ENCODE data around the gene PSTPIP2.
"Not testable (repeated sequence)": the region's sequence is repeated elsewhere in the genome, so short reads cannot be mapped to it uniquely, and the experiment has no call there.

Gene PSTPIP2, protein sequence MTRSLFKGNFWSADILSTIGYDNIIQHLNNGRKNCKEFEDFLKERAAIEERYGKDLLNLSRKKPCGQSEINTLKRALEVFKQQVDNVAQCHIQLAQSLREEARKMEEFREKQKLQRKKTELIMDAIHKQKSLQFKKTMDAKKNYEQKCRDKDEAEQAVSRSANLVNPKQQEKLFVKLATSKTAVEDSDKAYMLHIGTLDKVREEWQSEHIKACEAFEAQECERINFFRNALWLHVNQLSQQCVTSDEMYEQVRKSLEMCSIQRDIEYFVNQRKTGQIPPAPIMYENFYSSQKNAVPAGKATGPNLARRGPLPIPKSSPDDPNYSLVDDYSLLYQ

DNA sequence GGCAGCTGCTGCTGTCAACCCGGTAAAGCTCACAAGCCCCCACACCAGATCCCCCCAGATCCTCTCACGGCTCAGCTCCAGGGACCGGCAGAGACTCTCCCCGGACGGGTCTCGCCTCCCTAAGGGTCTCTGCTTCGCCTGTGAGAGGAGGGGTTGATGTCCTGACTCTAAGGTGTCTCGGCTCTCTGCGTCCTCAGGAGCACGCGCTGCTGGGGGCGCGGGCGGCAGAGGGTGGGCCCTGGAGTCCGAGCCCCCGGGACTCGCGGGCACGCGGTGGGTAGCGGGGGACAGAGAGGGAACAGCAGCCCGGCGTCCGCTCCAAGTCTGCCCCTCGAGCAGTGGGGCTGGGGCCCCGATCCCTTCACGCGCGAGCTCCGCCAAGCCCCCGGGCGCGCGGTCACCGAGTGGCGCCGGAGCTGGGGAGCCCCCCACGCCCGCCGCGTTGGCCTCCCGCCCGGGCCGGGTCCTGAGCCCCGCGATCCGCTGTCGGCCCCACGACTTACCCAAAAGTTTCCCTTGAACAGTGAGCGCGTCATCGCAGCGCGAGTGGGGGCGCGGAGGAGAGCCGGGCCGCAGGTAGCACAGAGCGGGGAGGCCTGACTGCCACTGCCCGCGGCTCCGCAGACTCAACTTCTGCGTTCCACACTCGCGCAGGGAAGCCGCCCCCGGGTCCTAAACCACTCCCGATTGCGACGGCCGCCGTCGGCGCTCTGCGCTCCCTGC is at the start of gene PSTPIP2:
Gene PSTPIP2 (minus strand): TSS at position 608 of the 723 bp plus-strand sequence. CDS start 72 bp downstream, at position 536.
- DNase-seq = peak; percentile 85 to 92 (median 86)

DNA sequence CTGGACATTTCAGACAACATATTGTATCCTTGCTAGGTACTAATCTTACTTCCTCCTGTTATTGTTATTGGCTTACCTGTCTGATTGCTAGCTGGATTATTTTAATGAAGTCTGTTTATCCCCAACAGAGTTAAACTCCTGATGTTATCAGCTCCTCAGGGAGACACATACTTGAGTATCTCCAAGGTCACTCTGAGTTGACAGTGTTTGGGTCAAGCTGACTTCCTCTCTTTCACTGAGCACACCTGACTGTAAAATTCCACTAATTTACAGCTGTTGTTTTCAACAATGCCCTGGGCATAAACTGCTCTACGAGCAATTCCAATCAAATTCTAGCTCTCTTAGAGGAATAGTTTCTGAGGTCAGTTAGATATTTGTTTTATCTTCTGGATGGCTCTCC is 41.7 kb upstream of the PSTPIP2 start:
- no peak for DNase-seq

DNA sequence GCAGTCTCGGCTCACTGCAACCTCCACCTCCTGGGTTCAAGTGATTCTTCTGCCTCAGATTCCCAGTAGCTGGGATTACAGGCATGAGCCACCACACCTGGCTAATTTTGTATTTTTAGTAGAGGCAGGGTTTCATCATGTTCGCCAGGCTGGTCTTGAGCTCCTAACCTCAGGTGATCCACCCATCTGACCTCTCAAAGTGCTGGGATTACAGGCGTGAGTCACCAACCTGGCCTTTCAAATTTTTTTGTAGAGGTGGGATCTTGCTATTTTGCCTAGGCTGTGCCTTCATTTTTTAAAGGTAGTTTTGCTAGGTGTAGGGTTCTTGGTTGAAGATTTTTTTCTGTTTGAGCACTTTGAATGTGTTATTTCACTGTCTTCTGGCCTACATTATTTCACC is 38.3 kb upstream of the PSTPIP2 start:
- no peak for DNase-seq

DNA sequence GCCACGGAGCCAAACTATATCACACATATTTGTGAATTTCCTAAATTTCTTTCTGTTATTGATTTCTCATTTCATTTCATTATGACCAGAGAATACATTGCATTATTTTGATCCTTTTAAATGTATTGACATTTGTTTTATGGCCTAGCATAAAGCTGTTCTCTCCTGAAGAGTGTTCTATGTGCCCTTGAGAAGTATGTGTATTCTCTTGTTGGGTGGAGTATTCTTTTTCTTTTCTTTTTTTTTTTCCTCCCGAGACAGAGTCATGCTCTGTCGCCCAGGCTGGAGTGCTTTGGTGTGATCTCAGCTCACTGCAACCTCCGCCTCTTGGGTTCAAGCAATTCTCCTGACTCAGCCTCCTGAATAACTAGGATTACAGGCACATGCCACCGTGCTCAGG is 37.3 kb upstream of the PSTPIP2 start:
- DNase-seq = no peak

DNA sequence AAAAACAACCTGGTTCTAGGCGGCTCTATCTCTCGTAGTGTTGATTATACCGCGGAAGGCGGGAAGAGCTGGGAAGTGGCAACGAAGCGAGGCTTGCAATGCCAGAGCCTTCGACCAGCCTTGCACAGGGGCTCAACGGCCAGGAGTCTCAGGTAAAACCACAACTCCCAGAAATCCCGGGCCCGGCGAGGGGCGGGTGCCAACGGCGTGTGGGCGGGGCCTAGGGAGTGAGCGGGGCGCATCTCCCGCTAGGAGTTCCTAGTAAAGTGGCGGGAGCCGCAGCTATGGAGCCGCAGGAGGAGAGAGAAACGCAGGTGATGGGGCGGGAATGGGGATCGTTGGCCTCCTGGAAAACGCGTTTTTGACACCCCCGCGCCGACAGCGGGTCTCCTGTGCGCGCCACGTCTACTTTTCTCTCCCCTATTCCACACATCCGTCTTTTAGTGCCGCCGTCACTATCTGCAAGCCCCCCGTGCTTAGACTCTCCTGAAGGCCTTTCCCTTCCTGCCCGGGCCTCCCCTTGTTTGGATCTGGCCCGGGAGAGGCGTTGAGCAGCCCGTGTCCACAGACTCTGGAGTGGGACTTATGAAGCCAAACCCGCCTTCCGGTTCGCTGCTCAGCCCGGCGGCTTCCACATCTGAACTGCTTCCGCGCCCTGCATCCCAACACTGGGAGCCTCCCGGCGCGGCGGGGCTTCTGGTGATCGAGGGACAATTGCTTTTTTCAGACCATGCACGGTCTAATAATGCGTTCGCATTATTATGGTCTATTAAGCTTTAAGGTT is 32.3 kb upstream of the PSTPIP2 start, which contains the start of gene HAUS1:
Gene HAUS1 (plus strand): TSS at position 258 of the 784 bp plus-strand sequence. CDS start 27 bp downstream, at position 285.
- peak; percentile 83 to 93 (median 83) for DNase-seq

DNA sequence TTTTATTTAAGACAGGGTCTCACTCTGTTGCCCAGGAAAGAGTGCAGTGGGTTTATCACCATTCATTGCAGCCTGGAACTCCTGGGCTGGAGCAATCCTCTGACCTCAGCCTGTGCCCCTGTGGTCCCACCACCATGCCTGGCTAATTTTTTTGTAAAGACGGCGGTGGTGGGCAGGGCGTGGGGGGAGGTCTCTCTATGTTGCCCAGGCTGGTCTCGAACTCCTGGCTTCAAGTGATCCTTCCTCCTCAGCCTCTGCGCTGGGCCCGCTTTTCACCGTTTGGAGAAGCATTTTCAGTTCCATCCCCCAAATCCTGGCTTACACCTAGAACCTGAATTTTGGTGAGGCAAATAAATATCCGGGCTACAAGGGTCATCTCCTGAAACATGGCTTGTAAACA is 27.4 kb upstream of the PSTPIP2 start:
- no peak for DNase-seq

DNA sequence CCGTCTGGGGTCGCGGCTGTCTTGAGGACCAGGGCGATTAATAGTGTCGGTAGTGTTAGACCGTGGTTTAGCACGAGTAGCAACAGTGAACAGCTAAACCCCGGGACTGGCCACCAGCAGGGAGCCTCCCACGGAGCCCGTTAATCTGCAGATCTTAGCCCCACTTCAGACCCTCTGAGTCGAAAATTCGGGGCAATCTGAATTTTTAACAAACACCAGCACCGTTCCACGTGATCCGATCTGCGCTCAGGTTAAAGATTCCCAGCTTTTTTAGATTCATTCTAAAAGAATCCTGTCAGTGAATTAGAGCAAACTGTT is 26.5 kb upstream of the PSTPIP2 start:
- peak in 1 of 3 donors; percentile 1 for DNase-seq

DNA sequence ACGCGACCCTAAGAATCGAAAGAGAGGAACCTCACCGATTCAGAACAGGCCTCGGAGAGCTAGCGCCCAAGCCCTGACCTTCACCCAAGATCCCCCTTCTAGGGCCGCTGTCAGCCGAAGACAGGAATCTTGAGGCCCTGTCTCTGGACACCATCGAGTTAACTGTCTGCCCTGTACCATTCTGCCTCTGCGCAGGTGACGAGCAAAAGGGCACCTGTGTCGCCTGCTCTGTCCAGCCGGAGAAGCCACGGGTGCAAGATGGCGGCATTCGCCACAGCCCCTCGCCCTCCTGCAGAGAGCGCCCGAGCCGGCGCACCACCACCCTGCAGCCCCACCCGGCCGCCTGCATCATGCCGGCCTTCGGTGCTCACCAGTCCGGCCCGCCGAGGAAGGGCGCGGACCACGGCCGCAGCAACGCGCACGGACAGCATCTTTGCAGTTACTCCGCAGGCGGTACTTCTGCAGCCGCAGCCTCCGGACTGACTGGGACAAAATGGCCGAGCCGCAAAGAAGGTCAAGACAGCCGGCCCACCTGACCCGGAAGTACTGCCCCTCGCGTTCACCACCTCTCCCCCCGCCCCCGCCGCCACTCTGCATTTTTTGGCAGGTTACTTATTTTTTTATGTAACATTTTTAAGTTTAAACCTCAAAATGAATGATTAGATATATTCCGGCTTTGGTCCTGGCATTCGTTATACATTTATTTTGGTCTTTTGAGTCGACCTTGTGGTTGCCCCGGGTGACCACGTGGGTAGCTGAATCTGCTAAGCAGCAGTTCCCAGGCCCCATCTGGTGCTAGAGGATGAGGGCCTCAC is 25.9 kb upstream of the PSTPIP2 start, which contains the start of gene ATP5F1A:
Gene ATP5F1A (minus strand): TSS at position 496 of the 815 bp plus-strand sequence. CDS start 65 bp downstream, at position 431.
- peak; percentile 85 to 92 (median 87) for DNase-seq

DNA sequence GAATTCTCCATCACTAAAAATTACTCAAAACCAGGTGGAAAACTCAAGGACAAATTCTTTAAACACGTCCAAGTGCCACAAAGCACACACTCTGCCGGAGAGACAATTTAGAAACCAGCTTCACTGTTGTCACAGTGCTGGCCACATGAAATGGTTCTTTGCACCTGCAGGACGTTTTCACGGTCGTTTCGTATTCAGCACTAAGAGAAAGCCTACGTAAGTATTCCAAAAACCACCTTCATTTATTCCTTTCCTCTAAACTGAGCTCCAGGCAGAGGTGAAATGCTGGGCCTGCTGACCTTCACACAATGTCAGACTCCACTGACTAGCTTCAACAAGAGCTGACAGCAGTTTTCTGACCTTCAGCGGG is 25.4 kb upstream of the PSTPIP2 start:
- no peak for DNase-seq

DNA sequence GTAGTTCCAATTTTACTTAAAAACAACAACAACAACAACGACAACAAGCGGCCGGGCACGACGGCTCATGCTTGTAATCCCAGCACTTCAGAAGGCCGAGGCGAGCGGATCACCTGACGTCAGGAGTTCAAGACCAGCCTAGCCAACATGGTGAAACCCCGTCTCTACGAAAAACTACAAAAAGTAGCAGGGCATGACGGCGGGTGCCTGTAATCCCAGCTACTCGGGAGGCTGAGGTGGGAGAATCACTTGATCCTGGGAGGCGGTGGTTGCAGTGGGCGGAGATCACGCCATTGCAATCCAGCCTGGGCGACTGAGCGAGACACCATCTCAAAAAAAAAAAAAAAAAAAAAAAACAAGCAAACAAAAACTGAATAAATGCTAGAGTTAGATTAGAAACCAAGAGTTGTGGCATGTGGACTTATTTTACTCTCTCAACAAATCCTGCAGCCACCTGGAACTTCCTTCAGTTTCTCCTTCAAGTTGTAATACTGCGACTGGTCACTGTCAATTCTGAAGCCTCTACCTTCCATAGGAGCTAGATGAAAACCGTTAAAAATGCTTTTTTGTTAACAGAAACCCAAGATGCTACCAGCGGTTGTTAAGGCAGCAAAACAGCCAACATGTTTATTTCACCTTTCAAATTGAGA is 24.7 kb upstream of the PSTPIP2 start:
- peak in 1 of 3 donors; percentile 13 for DNase-seq

DNA sequence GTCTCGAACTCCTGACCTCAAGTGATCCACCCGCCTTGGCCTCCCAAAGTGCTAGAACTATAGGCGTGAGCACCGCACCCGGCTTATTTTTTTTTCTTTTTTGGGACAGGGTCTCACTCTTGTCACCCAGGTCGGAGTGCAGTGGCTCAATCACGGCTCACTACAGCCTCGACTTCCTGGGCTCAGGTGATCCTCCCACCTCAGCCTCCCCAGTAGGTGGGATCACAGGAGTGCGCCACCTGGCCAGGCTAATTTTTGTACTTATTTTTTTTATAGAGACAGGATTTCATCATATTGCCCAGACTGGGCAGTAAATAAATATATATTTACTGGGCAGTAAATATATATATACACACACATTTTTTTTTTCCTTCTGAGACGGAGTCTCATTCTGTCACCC is 23.5 kb upstream of the PSTPIP2 start:
- no peak for DNase-seq

DNA sequence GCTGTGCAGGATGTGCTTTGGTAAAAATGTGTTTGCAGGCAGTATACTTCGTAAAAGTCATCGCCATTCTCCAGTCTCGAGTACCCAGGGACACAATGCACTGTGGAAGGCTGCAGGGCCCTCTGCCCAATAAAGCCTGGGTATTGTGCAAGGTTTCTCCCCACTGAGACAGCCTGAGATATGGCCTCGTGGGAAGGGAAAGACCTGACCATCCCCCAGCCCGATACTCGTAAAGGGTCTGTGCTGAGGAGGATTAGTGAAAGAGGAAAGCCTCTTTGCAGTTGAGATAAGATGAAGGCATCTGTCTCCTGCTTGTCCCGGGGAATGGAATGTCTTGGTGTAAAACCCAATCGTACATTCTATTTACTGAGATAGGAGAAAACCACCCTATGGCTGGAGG is 16.4 kb upstream of the PSTPIP2 start:
- DNase-seq = not testable (repeated sequence)

DNA sequence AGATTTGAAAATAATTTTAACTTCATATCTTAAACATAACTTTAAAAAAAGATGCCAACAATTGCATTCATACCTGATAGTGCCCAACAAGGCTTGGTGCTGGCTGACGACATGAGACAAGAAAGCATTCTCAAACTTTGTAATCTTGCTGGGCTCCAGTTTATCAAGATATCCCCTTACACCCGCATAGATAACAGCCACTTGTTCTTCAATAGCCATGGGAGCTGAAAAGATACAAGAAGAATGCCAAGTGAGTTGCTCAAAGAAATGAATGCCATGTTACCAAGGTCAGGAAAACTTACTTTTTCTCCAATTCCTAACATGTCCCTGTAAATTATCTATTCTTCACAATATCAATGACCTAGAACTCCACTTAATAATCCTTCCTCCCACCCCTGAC is 12.4 kb upstream of the PSTPIP2 start:
- DNase-seq = no peak

DNA sequence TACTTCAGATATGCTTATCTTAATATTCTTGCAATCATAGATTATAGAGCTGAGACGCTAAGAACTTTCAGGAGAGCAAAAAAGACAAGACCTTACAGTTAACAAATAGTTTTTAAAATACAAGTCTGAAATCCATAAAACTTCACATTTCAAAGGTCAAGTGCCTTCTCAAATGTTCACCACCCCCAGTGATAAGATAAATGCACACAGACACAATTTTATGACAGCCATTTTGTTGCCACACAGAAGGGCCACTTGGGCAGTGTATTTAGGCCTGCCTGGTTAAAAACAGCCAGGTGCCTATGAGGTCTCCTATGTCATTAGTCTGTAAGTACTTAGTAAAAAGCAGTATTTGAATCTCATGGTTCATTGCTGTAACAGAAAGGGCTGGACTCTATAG is 8.1 kb upstream of the PSTPIP2 start:
- no peak for DNase-seq

DNA sequence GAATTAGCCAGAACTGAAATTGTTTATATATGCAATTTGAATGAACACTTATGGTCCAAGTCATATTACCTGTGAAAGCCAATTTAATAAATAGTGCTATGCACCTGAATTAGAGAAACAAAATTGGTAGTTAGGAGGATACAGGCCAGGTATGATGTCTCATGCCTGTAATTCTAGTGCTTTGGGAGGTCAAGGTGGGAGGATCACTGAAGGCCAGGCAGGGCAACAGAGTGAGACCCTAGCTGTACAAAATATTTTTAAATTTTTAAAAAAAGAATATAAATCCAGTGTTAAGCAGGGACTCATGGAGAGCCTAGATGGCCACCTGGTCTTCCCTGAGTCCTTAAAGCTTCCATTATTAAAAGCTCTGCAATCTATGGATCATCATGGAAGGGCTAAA is 7.3 kb upstream of the PSTPIP2 start:
- DNase-seq = no peak

DNA sequence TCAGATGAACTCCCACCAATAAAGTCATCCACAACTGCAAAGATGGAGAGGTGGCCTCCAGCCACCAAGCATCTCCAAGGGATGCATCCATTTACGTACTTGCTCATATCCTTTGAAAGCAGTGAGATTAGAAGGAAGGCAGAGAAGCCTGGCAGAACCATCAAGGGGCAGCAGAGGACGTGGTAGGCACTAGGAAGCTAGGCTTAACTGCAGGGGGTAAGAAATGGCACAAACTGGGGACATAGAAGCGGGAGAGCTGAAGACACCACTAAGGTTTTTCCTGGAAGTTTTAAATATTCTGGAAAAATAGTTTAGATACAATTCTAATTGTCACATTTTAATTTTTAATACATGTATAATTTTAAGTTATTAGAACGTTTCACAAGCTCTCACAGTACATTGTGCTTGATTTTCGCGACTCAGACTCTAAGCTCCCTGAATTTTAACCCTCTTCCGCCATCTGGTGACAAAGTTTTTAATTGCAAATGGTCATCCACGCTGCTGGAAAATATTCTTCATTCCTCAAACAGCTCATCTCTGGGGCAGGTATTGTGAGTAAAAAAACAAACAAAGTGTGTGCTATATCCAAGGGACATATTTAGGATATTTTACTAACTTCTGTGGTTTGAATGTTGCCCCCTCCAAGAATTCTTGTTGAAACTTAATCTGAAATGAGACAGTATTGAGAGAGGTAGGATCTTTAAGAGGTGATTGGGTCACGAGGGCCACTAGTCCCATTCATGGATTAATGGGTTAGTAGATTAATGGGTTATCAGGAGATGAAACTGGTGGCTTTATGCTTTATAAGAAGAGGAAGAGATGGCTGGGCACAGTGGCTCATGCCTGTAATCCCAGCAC is 1.6 kb upstream of the PSTPIP2 start:
- peak; percentile 82 to 91 (median 86) for DNase-seq

DNA sequence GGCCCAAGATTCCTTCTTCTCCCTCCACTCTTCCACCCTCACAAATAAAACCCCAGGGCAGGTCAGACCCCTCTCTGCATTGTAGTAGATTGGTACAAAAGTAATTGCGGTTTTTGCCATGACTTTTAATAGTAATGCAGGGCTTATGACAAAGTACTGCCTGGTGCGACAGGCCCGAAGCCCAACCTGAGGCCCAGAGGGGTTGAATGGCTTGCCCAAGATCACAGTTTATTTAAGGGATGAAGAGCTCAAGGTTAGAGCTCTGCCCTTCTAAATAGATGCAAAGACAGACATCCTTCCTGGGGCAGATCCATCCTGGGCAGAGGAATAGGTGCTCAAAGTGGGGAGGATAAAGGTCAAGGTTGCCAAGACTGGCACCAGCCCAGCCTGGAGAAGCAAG is 899 bp upstream of the PSTPIP2 start:
- no peak for DNase-seq

DNA sequence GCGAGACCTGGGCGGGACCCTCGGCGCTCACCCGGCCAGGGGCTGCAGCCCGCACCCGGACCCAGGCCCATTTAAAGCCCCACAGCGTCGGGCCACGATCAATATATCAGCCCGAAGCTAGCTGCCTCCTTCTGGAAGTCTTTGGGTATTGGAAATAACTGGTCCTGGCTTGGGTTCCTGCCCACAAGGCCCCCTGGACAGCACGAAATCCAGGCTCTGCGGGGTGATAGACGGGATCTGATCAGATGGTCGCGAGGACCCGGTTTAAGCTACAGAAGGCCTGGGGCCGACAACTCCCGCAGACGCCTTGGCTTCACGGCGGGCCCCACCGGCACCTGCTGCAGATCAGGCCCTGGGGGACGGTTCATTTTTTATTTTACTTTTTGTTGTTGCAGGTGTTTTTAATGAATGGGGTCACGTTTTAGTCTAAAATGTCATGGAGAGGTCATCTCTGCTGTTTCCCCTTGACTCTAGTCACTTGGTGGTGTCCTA is 362 bp upstream of the PSTPIP2 start:
- no peak for DNase-seq

DNA sequence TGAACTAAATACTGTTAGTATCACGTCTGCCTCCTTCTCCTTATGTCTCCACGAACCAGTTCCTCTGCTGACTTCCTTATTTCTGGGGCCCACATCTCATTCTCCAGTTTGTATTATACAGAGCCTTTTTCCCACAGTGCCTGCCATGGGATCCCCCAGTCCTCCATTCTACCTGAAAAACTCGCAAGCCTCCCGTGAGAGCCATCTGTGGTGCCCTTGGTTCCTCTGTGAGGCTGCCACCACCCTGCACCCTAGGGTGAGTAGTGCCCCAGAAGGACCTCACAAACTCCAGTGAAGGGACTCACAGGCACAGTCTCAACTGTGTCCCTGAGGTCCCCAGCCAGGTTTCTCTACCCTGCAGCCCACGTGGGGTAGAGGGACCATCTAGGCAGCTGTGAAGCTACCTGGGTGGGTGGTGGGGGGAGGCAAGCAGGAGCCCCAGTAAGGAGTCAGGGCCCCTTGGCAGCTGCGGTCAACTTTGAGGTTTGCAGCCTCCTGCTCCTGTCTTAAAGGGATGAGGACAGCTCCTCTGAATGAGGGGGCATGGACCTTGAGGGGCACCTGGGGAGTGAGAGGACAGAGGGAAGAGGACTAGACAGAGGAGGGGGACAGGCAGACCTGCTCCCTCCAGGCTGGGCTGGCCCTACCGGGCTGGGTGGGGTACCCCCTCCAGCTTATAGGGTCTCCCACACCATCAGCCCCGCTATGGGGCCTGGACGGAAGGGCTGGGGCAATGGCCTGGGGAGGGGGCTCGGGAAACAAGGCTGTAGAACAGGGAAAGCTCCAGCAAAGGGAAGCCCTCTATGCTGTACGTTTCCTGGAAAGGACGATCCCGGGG is 1.0 kb downstream of the PSTPIP2 start:
- DNase-seq = peak; percentile 64 to 80 (median 70)

DNA sequence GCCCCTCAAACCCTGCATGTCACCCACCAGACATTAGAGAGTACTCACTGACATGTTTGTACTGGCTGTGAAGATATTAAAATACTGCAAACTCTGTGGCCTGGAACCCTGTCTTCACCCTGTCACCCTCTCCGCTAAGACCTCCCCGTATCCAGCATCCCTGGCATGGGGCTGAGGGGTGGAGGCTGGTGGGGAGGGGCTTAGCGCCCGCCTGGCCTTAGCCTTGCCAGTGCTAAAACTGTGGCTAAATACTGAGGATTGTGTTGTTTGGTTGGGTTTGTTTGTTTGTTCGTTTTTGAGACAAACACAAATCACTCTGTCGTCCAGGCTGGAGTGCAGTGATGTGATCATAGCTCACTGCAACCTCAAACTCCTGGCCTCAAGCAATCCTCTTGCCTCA is 1.8 kb downstream of the PSTPIP2 start:
- no peak for DNase-seq

Data from suppressor macrophage treated with lipopolysaccharide for 1 hour (primary cell).